ENCODE results near the gene PPM1H.
A peak's percentile ranks its signal among the peaks of the same experiment; 100 is the strongest.

PPM1H gene

DNA sequence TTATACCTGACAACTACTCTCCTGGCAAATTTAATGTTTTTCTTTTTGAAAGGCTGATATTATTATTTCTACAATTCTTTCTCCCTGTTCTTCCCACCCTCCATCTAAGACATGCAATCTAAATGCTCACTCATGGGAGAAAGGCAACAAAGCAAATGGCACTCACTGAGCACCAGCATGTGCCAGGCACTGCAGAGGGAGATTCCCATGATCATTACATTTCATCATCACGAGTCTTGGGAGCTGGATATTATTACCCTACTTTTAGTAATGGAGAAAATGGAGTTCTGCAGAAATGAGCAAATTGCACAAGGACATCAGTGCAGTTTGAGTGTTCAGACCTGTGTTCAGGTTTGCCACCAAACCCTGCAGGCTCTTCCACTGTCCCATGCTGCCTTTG, 27.9 kb downstream of the PPM1H start:
- Histone ChIP-seq H3K4me2 (ENCODE audit: low read depth, low read length, poor library complexity, severe bottlenecking) (no peak overlapping the region), H3K79me2 (ENCODE audit: insufficient read depth, low read length) (peaks cover 64% of the 10 kb centered on the region), H4K20me1 (ENCODE audit: insufficient read depth, low read length, poor library complexity, severe bottlenecking) (no peaks in the 10 kb centered on the region), H2AFZ (ENCODE audit: low read length) (no peak overlapping the region), H3K36me3 (ENCODE audit: insufficient read depth, low read length) (no peaks in the 10 kb centered on the region), H3K9me3 (ENCODE audit: insufficient read depth, low read depth, low read length) (no peaks in the 10 kb centered on the region), H3K4me3 (ENCODE audit: low read length, poor library complexity, severe bottlenecking) (no peak overlapping the region), H3F3A (ENCODE audit: low read depth) (peaks cover 7% of the 10 kb centered on the region), H3K9ac (ENCODE audit: low read depth, low read length, poor library complexity, severe bottlenecking) (peak overlapping the region; percentile 2), H3K4me1 (ENCODE audit: insufficient read depth, low read length, poor library complexity, severe bottlenecking) (peaks cover 60% of the 10 kb centered on the region), H3K27me3 (ENCODE audit: insufficient read depth, low read length, poor library complexity, severe bottlenecking) (no peaks in the 10 kb centered on the region), H3K9me2 (replicated peaks; ENCODE audit: low read depth, low read length) (no peaks in the 10 kb centered on the region)
- no peak for TF ChIP-seq CTCF (conservative IDR thresholded peaks at IDR 0.05; ENCODE audit: low read length)
- TF ChIP-seq EZH2phosphoT487 (IDR thresholded peaks at IDR 0.05; ENCODE audit: borderline replicate concordance) = no peak

DNA sequence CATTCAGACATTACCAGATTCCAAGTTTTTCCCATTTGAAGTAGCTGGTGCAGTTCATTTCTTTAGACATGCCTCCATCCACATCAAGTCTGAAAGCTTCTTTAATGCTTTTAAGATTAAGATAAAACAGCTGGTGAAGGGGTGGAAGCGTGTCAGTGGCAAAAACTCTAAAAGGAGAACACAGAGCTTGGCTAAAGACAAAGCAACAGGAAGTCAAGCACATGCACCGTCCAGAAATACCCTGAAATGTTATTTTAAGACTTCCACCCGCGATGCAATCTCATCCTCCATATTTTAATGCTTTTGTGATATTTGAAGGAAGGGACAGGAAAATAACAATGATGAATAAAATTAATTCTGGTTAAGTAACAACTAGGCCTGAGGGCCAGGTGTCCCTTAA, 31.8 kb downstream of the PPM1H start:
- no peak overlapping the region for H3K4me3 ChIP-seq (ENCODE audit: low read length, poor library complexity, severe bottlenecking)
- H3K9ac ChIP-seq (ENCODE audit: low read depth, low read length, poor library complexity, severe bottlenecking) = peak overlapping the region; percentile 2
- TF ChIP-seq CTCF (conservative IDR thresholded peaks at IDR 0.05; ENCODE audit: low read length) = no peak
- H3K36me3 ChIP-seq (ENCODE audit: insufficient read depth, low read length) = no peaks in the 10 kb centered on the region
- peaks cover 3% of the 10 kb centered on the region for H4K20me1 ChIP-seq (ENCODE audit: insufficient read depth, low read length, poor library complexity, severe bottlenecking)
- H3K4me1 ChIP-seq (ENCODE audit: insufficient read depth, low read length, poor library complexity, severe bottlenecking) = peaks cover 43% of the 10 kb centered on the region
- H3K9me3 ChIP-seq (ENCODE audit: insufficient read depth, low read depth, low read length) = no peaks in the 10 kb centered on the region
- H3F3A ChIP-seq (ENCODE audit: low read depth) = no peaks in the 10 kb centered on the region
- H3K79me2 ChIP-seq (ENCODE audit: insufficient read depth, low read length) = peaks cover 65% of the 10 kb centered on the region
- no peaks in the 10 kb centered on the region for H3K9me2 ChIP-seq (replicated peaks; ENCODE audit: low read depth, low read length)
- H2AFZ ChIP-seq (ENCODE audit: low read length) = no peak overlapping the region; the same call in 1 of the 2 replicates
- H3K4me2 ChIP-seq (ENCODE audit: low read depth, low read length, poor library complexity, severe bottlenecking) = peak overlapping the region; percentile 40
- no peaks in the 10 kb centered on the region for H3K27me3 ChIP-seq (ENCODE audit: insufficient read depth, low read length, poor library complexity, severe bottlenecking)

GRCh38 chr12:62900686-62901272, 34.2 kb downstream of the PPM1H start:
- peaks cover 9% of the 10 kb centered on the region for H4K20me1 ChIP-seq (ENCODE audit: insufficient read depth, low read length, poor library complexity, severe bottlenecking)
- no peak overlapping the region for H2AFZ ChIP-seq (ENCODE audit: low read length)
- H3F3A ChIP-seq (ENCODE audit: low read depth) = no peaks in the 10 kb centered on the region
- TF ChIP-seq EZH2phosphoT487 (IDR thresholded peaks at IDR 0.05; ENCODE audit: borderline replicate concordance) (no peak), CTCF (conservative IDR thresholded peaks at IDR 0.05; ENCODE audit: low read length) (no peak)
- no peak overlapping the region for H3K9ac ChIP-seq (ENCODE audit: low read depth, low read length, poor library complexity, severe bottlenecking)
- peaks cover 39% of the 10 kb centered on the region for H3K4me1 ChIP-seq (ENCODE audit: insufficient read depth, low read length, poor library complexity, severe bottlenecking)
- no peaks in the 10 kb centered on the region for H3K27me3 ChIP-seq (ENCODE audit: insufficient read depth, low read length, poor library complexity, severe bottlenecking)
- H3K4me3 ChIP-seq (ENCODE audit: low read length, poor library complexity, severe bottlenecking) = no peak overlapping the region
- no peaks in the 10 kb centered on the region for H3K9me3 ChIP-seq (ENCODE audit: insufficient read depth, low read depth, low read length)
- H3K4me2 ChIP-seq (ENCODE audit: low read depth, low read length, poor library complexity, severe bottlenecking) = no peak overlapping the region
- no peaks in the 10 kb centered on the region for H3K36me3 ChIP-seq (ENCODE audit: insufficient read depth, low read length)
- H3K9me2 ChIP-seq (replicated peaks; ENCODE audit: low read depth, low read length) = no peaks in the 10 kb centered on the region
- peaks cover 56% of the 10 kb centered on the region for H3K79me2 ChIP-seq (ENCODE audit: insufficient read depth, low read length)

Data from Loucy (cell line).